PC-3 (cell line): ENCODE data around the gene ITSN1. TPM values are rescaled to one million over a fixed set of nuclear protein-coding genes. Genes with fewer than 3 reads are reported as not detected.

Experiments used
- ATAC-seq: fragments of 200-7000 bp; cut with Tn5 transposase; 2 replicates; pipeline ENCODE4 v1.9.1; 2020; ENCODE audit warnings: mild to moderate bottlenecking, moderate library complexity
- BruUV-seq: library from RNA; stranded (reverse); fragments of 400-500 nt; replicated peaks from 2 replicates; lab custom pipeline; 2021; lab: Mats Ljungman, UMichigan
- CTCF ChIA-PET: fragments of 300-600 bp; sonication (Branson Sonifier 250); formaldehyde crosslinking; loops from one replicate; lab custom pipeline; 2022; ENCODE audit warnings: antibody characterized with exemption; lab: Charles Lee
- POLR2A ChIA-PET: fragments of 300-600 bp; sonication (Branson Sonifier 250); formaldehyde crosslinking; loops from one replicate; lab custom pipeline; 2022; ENCODE audit warnings: antibody characterized with exemption; ENCODE audit not compliant: unreplicated experiment; lab: Charles Lee
- DNase-seq: peaks from one replicate; pipeline ENCODE4 v3.0.0-alpha.2; 2015
- H2AFZ ChIP-seq: fragments of 300-600 bp; sonication (generic); 2 replicates; pipeline ENCODE4 v1.6.0; 2016; ENCODE audit warnings: antibody characterized with exemption, low read length
- H3F3A ChIP-seq: fragments of 300-600 bp; sonication (generic); one replicate; pipeline ENCODE4 v1.6.0; 2017; ENCODE audit warnings: antibody characterized with exemption, low read length, control low read depth, mild to moderate bottlenecking; ENCODE audit not compliant: unreplicated experiment
- H3K27ac ChIP-seq: fragments of 300-600 bp; sonication (generic); 2 replicates; pipeline ENCODE4 v1.5.1; 2016; ENCODE audit warnings: mild to moderate bottlenecking, low read length
- H3K27me3 ChIP-seq: fragments of 300-600 bp; sonication (generic); 2 replicates; pipeline ENCODE4 v1.6.1; 2016; ENCODE audit warnings: low read length, mixed read lengths
- H3K36me3 ChIP-seq: fragments of 300-600 bp; sonication (generic); 2 replicates; pipeline ENCODE4 v1.6.1; 2016; ENCODE audit warnings: low read depth, mixed run types, low read length, mixed read lengths
- H3K4me1 ChIP-seq: fragments of 300-600 bp; sonication (generic); 2 replicates; pipeline ENCODE4 v1.5.1; 2016; ENCODE audit warnings: low read length; ENCODE audit not compliant: insufficient read depth
- H3K4me2 ChIP-seq: fragments of 300-600 bp; sonication (generic); 2 replicates; pipeline ENCODE4 v1.6.0; 2016; ENCODE audit warnings: low read length
- H3K4me3 ChIP-seq: fragments of 300-600 bp; sonication (generic); 2 replicates; pipeline ENCODE4 v1.5.1; 2016; ENCODE audit warnings: mild to moderate bottlenecking, low read length, mixed read lengths
- H3K79me2 ChIP-seq: fragments of 300-600 bp; sonication (generic); 2 replicates; pipeline ENCODE4 v1.6.1; 2017; ENCODE audit warnings: low read length, mixed read lengths
- H3K9ac ChIP-seq: fragments of 300-600 bp; sonication (generic); 2 replicates; pipeline ENCODE4 v1.6.0; 2016; ENCODE audit warnings: mild to moderate bottlenecking, low read length
- H3K9me2 ChIP-seq: fragments of 300-600 bp; sonication (generic); replicated peaks from 2 replicates; pipeline ENCODE4 v1.6.1; 2016; ENCODE audit warnings: mixed run types, low read length, mixed read lengths
- H3K9me3 ChIP-seq: fragments of 300-600 bp; sonication (generic); 2 replicates; pipeline ENCODE4 v1.6.1; 2016; ENCODE audit warnings: low read length, mixed read lengths
- H4K20me1 ChIP-seq: fragments of 300-600 bp; sonication (generic); 2 replicates; pipeline ENCODE4 v1.6.1; 2016; ENCODE audit warnings: low read length, mixed read lengths
- EZH2 ChIP-seq: fragments of 300-600 bp; sonication (generic); IDR thresholded peaks from one replicate; pipeline ENCODE4 v1.6.1; 2017; ENCODE audit warnings: antibody characterized with exemption, mild to moderate bottlenecking, low read length; ENCODE audit not compliant: unreplicated experiment
- EZH2phosphoT487 ChIP-seq: fragments of 300-600 bp; sonication (generic); IDR thresholded peaks from 2 replicates; pipeline ENCODE4 v1.6.1; 2018; ENCODE audit warnings: mild to moderate bottlenecking, antibody characterized with exemption, low read length, borderline replicate concordance
- intact Hi-C: fragments of 100-400 bp; cut with micrococcal nuclease; formaldehyde crosslinking; loops from 2 replicates; pipeline ENCODE4 v1.9.0; 2023
- total RNA-seq: library from RNA; depleted of rRNA; stranded (reverse); fragments of >200 nt; gene quantifications from 2 replicates; pipeline ENCODE4 v1.2.3, GENCODE V29; 2014
- TF ChIP-seq, protein P1 (sequence below): fragments of 300-600 bp; sonication (generic); conservative IDR thresholded peaks from 2 replicates; pipeline ENCODE4 v1.5.1; 2017; ENCODE audit warnings: antibody characterized with exemption, low read depth, mild to moderate bottlenecking, low read length

The ITSN1 gene
- total RNA-seq, 1 experiment from 2014 or later: 45.6 TPM

DNA sequence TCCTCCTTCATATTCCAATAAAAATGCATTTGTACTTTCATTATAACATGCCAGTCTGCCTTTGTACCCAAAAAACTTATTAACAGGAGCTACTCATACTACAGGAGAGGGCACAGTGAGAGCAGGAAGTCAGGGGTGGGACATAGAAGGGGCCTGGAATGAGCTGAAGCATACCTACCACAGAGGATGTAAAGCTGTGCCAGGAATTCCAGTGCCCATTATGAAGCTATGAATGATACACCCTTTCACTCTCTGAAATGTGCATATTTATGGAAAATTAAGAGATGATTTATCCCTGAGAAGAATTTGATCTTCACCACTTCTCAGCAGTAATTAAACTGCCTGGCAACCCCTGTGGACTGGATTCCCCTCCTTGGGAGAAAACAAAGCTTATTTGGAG, 207.5 kb downstream of the ITSN1 start:
- POLR2A ChIA-PET: no interaction called here
- peak; percentile 42 for ATAC-seq

DNA sequence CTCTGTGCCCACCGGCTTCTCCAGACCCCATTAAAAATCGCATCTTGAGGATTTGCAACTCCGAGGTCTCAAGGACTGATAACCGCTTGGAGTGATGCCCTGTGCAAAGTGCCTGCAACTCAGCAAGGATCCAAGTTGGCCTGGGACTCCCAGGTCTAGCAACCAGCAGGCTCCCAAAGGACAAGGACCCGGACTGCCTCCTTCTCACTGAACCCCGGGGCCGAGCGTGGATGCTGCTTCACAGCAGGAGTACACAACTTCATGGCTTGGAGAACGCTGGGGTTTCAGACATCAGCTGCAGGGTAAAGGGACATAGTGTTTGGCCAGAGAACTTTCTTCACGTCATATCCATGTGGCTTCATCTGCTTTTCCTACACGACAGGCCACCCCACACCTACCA, 208.1 kb downstream of the ITSN1 start:
- ChIA-PET POLR2A (no interaction called here), CTCF (interaction anchor here (0.7 kb wide), 1 partner anchor 506 kb away, joined by 3 read pairs; no protein-coding TSS in a partner anchor)
- Histone ChIP-seq H3K4me3 (no peak overlapping the region), H3K27ac (no peak overlapping the region), H3K9me3 (no peaks in the 10 kb centered on the region), H3K79me2 (no peaks in the 10 kb centered on the region), H3K4me2 (no peak overlapping the region), H3K9me2 (no peaks in the 10 kb centered on the region), H3K4me1 (peaks cover 27% of the 10 kb centered on the region), H3K36me3 (no peaks in the 10 kb centered on the region), H3F3A (no peaks in the 10 kb centered on the region), H3K9ac (no peak overlapping the region), H2AFZ (no peak overlapping the region), H4K20me1 (no peaks in the 10 kb centered on the region), H3K27me3 (no peaks in the 10 kb centered on the region)
- intact Hi-C loops: no loop called here
- DNase-seq (no peak), ATAC-seq (no peak)
- BruUV-seq: no TSS peak
- TF ChIP-seq EZH2 (no peak), EZH2phosphoT487 (no peak)
- TF ChIP-seq, protein P1, sequence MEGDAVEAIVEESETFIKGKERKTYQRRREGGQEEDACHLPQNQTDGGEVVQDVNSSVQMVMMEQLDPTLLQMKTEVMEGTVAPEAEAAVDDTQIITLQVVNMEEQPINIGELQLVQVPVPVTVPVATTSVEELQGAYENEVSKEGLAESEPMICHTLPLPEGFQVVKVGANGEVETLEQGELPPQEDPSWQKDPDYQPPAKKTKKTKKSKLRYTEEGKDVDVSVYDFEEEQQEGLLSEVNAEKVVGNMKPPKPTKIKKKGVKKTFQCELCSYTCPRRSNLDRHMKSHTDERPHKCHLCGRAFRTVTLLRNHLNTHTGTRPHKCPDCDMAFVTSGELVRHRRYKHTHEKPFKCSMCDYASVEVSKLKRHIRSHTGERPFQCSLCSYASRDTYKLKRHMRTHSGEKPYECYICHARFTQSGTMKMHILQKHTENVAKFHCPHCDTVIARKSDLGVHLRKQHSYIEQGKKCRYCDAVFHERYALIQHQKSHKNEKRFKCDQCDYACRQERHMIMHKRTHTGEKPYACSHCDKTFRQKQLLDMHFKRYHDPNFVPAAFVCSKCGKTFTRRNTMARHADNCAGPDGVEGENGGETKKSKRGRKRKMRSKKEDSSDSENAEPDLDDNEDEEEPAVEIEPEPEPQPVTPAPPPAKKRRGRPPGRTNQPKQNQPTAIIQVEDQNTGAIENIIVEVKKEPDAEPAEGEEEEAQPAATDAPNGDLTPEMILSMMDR: no peak

More for the DNA sequence above, 207.5 kb downstream of the ITSN1 start:
- Histone ChIP-seq H3K4me1 (peaks cover 24% of the 10 kb centered on the region), H2AFZ (no peak overlapping the region), H3K27ac (no peak overlapping the region), H3F3A (no peaks in the 10 kb centered on the region), H3K79me2 (no peaks in the 10 kb centered on the region), H3K36me3 (no peaks in the 10 kb centered on the region), H3K9me3 (no peaks in the 10 kb centered on the region), H3K9me2 (no peaks in the 10 kb centered on the region), H3K27me3 (no peaks in the 10 kb centered on the region), H3K4me3 (no peak overlapping the region), H3K9ac (no peak overlapping the region), H4K20me1 (no peaks in the 10 kb centered on the region), H3K4me2 (no peak overlapping the region)
- no peak for TF ChIP-seq EZH2
- no peak for TF ChIP-seq EZH2phosphoT487
- TF ChIP-seq, protein P1: no peak
- intact Hi-C loops: no loop called here
- CTCF ChIA-PET: interaction anchor here (0.7 kb wide), 1 partner anchor 506 kb away, joined by 3 read pairs; no protein-coding TSS in a partner anchor
- peak; percentile 23 for DNase-seq
- BruUV-seq: no TSS peak

DNA sequence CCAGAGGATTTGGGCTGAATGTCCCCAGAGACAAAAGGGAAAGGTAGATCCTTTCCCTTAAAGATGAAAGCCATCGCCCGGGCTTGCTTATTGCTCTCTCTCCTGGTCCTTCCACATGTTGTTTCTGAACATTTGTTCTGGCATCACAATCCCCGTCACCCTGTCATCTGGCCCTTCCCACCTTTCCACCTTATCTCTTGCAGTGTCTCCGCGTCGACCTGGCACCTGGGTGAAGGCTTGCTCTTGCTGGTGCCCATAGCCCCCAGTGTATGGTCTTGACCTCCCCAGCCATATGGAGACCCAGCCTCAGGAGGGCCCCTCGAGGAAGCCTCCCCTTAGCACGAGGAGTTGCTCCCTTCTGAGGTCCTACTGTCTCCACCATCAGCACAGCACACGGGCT, 208.7 kb downstream of the ITSN1 start:
- DNase-seq (no peak), ATAC-seq (no peak)
- BruUV-seq: no TSS peak
- Histone ChIP-seq H3K79me2 (no peaks in the 10 kb centered on the region), H2AFZ (no peak overlapping the region), H3K36me3 (no peaks in the 10 kb centered on the region), H3K9me3 (no peaks in the 10 kb centered on the region), H3K4me1 (peaks cover 27% of the 10 kb centered on the region), H3K9ac (no peak overlapping the region), H3K4me2 (no peak overlapping the region), H3K4me3 (no peak overlapping the region), H4K20me1 (no peaks in the 10 kb centered on the region), H3K27me3 (no peaks in the 10 kb centered on the region), H3F3A (no peaks in the 10 kb centered on the region), H3K9me2 (no peaks in the 10 kb centered on the region), H3K27ac (no peak overlapping the region)
- TF ChIP-seq EZH2 (no peak), EZH2phosphoT487 (no peak)
- TF ChIP-seq, protein P1: no peak
- ChIA-PET CTCF (no interaction called here), POLR2A (no interaction called here)
- intact Hi-C loops: no loop called here
